ENCODE results near the gene RAB38.

GRCh38 chr11:88086297-88086696, 88.9 kb downstream of the RAB38 start:
- TF ChIP-seq, protein P1, sequence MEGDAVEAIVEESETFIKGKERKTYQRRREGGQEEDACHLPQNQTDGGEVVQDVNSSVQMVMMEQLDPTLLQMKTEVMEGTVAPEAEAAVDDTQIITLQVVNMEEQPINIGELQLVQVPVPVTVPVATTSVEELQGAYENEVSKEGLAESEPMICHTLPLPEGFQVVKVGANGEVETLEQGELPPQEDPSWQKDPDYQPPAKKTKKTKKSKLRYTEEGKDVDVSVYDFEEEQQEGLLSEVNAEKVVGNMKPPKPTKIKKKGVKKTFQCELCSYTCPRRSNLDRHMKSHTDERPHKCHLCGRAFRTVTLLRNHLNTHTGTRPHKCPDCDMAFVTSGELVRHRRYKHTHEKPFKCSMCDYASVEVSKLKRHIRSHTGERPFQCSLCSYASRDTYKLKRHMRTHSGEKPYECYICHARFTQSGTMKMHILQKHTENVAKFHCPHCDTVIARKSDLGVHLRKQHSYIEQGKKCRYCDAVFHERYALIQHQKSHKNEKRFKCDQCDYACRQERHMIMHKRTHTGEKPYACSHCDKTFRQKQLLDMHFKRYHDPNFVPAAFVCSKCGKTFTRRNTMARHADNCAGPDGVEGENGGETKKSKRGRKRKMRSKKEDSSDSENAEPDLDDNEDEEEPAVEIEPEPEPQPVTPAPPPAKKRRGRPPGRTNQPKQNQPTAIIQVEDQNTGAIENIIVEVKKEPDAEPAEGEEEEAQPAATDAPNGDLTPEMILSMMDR (IDR thresholded peaks at IDR 0.05), result no peak
- TF ChIP-seq POLR2AphosphoS5 (IDR thresholded peaks at IDR 0.05), result no peak
- TF ChIP-seq POLR2A (IDR thresholded peaks at IDR 0.05), result no peak
